Chondrocyte (in vitro differentiated cells): Measurements from ENCODE around the gene SH2D6. TPM values are rescaled to one million over a fixed set of nuclear protein-coding genes. Genes with fewer than 3 reads are reported as not detected.

Experiments
- DNase-seq: peaks from one replicate; pipeline ENCODE4 v3.0.0; 2021; ENCODE audit warnings: mixed read lengths, low spot score
- H3K27ac Mint-ChIP-seq: one replicate; pipeline ENCODE4 v1.8.0; 2021; ENCODE audit warnings: mild to moderate bottlenecking, moderate library complexity, mixed read lengths; ENCODE audit not compliant: unreplicated experiment
- H3K27me3 Mint-ChIP-seq: 2 replicates; pipeline ENCODE4 v1.8.0; 2021; ENCODE audit warnings: low read depth, mixed read lengths
- H3K36me3 Mint-ChIP-seq: 2 replicates; pipeline ENCODE4 v1.8.0; 2021; ENCODE audit warnings: low read depth, mixed read lengths
- H3K4me1 Mint-ChIP-seq: 2 replicates; pipeline ENCODE4 v1.8.0; 2021; ENCODE audit warnings: low read depth, mild to moderate bottlenecking, mixed read lengths
- H3K4me3 Mint-ChIP-seq: one replicate; pipeline ENCODE4 v1.8.0; 2021; ENCODE audit warnings: mild to moderate bottlenecking, moderate library complexity, mixed read lengths; ENCODE audit not compliant: unreplicated experiment
- H3K9me3 Mint-ChIP-seq: 2 replicates; pipeline ENCODE4 v1.8.0; 2021; ENCODE audit warnings: low read depth, mixed read lengths
- CTCF ChIP-seq: fragments of 200-600 bp; sonication (generic); IDR thresholded peaks from 2 replicates; pipeline ENCODE4 v1.5.0; 2021; ENCODE audit warnings: antibody characterized with exemption, mild to moderate bottlenecking, moderate library complexity
- total RNA-seq: library from RNA; stranded (reverse); gene quantifications from 3 replicates; pipeline ENCODE4 v1.2.1, GENCODE V29; 2021

Gene SH2D6
- total RNA-seq, 1 donor from 2014 or later, result 0.47 TPM

- Mint-ChIP-seq H3K4me3 (no peak overlapping the region), H3K9me3 (peaks cover 5% of the 10 kb centered on the region), H3K4me1 (peaks cover 5% of the 10 kb centered on the region), H3K36me3 (peaks cover 16% of the 10 kb centered on the region), H3K27ac (no peak overlapping the region), H3K27me3 (no peaks in the 10 kb centered on the region)
- DNase-seq, result no peak
- TF ChIP-seq CTCF, result no peak
Measured at GRCh38 chr2:85399183-85399455, 19.4 kb upstream of the SH2D6 start.

- Mint-ChIP-seq H3K27me3 (no peaks in the 10 kb centered on the region), H3K27ac (no peak overlapping the region), H3K36me3 (peaks cover 16% of the 10 kb centered on the region), H3K4me3 (no peak overlapping the region), H3K4me1 (peaks cover 9% of the 10 kb centered on the region), H3K9me3 (peaks cover 5% of the 10 kb centered on the region)
- TF ChIP-seq CTCF, result no peak
- no peak for DNase-seq
Measured at GRCh38 chr2:85400023-85400422, 18.5 kb upstream of the SH2D6 start.

- no peak for DNase-seq
- Mint-ChIP-seq H3K4me1 (peaks cover 17% of the 10 kb centered on the region), H3K27me3 (no peaks in the 10 kb centered on the region), H3K36me3 (peaks cover 16% of the 10 kb centered on the region), H3K27ac (no peak overlapping the region), H3K4me3 (no peak overlapping the region), H3K9me3 (peaks cover 5% of the 10 kb centered on the region)
- no peak for TF ChIP-seq CTCF
Measured at GRCh38 chr2:85400541-85401463, 17.7 kb upstream of the SH2D6 start.

GRCh38 chr2:85401464-85401805 lies 17.1 kb upstream of the SH2D6 start:
- Mint-ChIP-seq H3K4me3 (no peak overlapping the region), H3K36me3 (peaks cover 16% of the 10 kb centered on the region), H3K27ac (no peak overlapping the region), H3K9me3 (peaks cover 5% of the 10 kb centered on the region), H3K4me1 (peaks cover 19% of the 10 kb centered on the region), H3K27me3 (no peaks in the 10 kb centered on the region)
- no peak for TF ChIP-seq CTCF
- DNase-seq, result peak; percentile 78

GRCh38 chr2:85401844-85402243 lies 16.7 kb upstream of the SH2D6 start:
- Mint-ChIP-seq H3K4me1 (peaks cover 16% of the 10 kb centered on the region), H3K27ac (no peak overlapping the region), H3K9me3 (peaks cover 5% of the 10 kb centered on the region), H3K36me3 (peaks cover 16% of the 10 kb centered on the region), H3K27me3 (no peaks in the 10 kb centered on the region), H3K4me3 (no peak overlapping the region)
- no peak for TF ChIP-seq CTCF
- DNase-seq, result peak; percentile 60
